ENCODE measurements around the gene MECP2.
A peak's percentile ranks its signal among the peaks of the same experiment; 100 is the strongest.

Gene MECP2

GRCh38 chrX:154048398-154048797 is 49.1 kb downstream of the MECP2 start:
- TF ChIP-seq, protein P1, sequence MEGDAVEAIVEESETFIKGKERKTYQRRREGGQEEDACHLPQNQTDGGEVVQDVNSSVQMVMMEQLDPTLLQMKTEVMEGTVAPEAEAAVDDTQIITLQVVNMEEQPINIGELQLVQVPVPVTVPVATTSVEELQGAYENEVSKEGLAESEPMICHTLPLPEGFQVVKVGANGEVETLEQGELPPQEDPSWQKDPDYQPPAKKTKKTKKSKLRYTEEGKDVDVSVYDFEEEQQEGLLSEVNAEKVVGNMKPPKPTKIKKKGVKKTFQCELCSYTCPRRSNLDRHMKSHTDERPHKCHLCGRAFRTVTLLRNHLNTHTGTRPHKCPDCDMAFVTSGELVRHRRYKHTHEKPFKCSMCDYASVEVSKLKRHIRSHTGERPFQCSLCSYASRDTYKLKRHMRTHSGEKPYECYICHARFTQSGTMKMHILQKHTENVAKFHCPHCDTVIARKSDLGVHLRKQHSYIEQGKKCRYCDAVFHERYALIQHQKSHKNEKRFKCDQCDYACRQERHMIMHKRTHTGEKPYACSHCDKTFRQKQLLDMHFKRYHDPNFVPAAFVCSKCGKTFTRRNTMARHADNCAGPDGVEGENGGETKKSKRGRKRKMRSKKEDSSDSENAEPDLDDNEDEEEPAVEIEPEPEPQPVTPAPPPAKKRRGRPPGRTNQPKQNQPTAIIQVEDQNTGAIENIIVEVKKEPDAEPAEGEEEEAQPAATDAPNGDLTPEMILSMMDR (IDR thresholded peaks at IDR 0.05; ENCODE audit: low read depth, low read length), result no peak
- H3K4me3 ChIP-seq (replicated peaks in 1 of 2; ENCODE audit: low read depth in 2 of 2, low read length in 2 of 2), result no peak overlapping the region
- no peak for DNase-seq (ENCODE audit: low read depth in 2 of 2)

DNA sequence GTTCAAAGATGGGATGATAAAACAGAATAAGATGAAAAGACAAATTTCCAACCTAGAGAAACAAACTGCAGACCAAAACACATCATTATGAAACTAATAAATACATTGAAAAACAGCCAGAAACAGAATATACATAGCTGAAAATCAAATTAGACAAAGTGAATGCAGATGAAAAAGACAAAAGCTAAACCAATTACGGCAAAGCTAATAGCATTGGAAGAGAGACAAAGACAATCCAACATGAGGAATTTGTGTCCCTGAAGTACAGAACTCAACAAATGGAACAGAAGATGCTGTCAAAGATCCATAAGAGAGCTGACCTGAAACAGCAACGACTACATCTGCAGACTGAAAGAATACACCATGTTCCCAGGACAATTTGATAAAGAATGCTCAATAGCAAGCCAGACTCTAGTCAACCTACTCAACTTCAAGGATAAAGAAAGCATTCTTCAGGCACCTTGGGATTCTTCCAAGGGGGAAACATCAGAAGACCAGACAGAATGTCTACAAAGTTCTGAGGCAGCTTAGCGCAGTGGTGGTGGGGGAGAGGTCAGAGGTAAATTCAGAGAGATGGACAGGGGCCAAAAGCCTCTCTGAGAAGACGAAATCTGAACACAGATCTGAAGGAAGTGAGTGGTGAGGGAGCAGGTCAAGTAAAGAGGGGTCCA is 50.4 kb downstream of the MECP2 start:
- no peak overlapping the region for H3K4me3 ChIP-seq (replicated peaks in 1 of 2; ENCODE audit: low read depth in 2 of 2, low read length in 2 of 2)
- TF ChIP-seq, protein P1 (IDR thresholded peaks at IDR 0.05; ENCODE audit: low read depth, low read length), result no peak
- peak in 1 of 2 donors; percentile 64 for DNase-seq (ENCODE audit: low read depth in 2 of 2)

- TF ChIP-seq, protein P1 (IDR thresholded peaks at IDR 0.05; ENCODE audit: low read depth, low read length), result no peak
- H3K4me3 ChIP-seq (replicated peaks in 1 of 2; ENCODE audit: low read depth in 2 of 2, low read length in 2 of 2), result no peak overlapping the region
- DNase-seq (ENCODE audit: low read depth in 2 of 2), result peak; percentile 78 to 96
Observed at GRCh38 chrX:154046031-154046781, 51.3 kb downstream of the MECP2 start.

DNA sequence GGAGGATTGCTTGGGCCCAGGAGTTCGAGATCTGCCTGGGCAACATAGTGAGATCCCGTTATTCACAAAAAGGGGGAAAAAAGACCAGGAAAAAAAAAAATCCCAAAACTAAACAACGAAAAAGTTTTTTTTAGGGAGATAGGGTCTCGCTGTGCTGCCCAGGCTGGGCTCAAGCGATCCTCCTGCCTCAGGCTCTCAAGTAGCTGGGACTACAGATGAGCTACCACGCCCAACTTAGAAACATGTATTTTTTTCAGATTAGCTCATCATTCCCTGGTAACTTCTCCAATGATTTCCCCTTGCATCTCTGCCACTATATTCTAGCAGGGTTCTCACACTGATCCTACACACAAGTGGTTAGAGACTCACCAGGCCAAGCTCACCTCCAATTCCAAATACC is 53.4 kb downstream of the MECP2 start:
- H3K4me3 ChIP-seq (replicated peaks in 1 of 2; ENCODE audit: low read depth in 2 of 2, low read length in 2 of 2), result no peak overlapping the region
- TF ChIP-seq, protein P1 (IDR thresholded peaks at IDR 0.05; ENCODE audit: low read depth, low read length), result no peak
- DNase-seq (ENCODE audit: low read depth in 2 of 2), result no peak

- H3K4me3 ChIP-seq (replicated peaks in 1 of 2; ENCODE audit: low read depth in 2 of 2, low read length in 2 of 2), result no peak overlapping the region
- peak; percentile 81 to 88 for DNase-seq (ENCODE audit: low read depth in 2 of 2)
- TF ChIP-seq, protein P1 (IDR thresholded peaks at IDR 0.05; ENCODE audit: low read depth, low read length), result no peak
Observed at GRCh38 chrX:154043003-154043763, 54.3 kb downstream of the MECP2 start.

DNA sequence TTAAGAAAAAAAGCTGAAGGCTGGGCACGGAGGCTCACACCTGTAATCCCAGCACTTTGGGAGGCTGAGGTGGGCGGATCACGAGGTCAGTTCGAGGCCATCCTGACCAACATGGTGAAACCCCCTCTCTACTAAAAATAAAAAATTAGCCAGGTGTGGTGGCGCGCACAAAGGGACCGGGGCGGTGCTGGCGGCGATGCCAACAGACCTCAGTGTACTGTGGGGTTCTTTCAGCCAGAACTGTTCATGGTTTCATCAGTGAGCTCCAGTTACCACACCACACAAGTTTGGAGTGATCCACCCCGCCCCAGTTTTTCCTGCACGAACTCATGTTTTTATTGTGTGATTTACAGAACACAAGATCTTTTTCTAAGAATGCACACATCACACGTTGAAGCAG is 56.7 kb downstream of the MECP2 start:
- TF ChIP-seq, protein P1 (IDR thresholded peaks at IDR 0.05; ENCODE audit: low read depth, low read length), result no peak
- no peak for DNase-seq (ENCODE audit: low read depth in 2 of 2)
- H3K4me3 ChIP-seq (replicated peaks in 1 of 2; ENCODE audit: low read depth in 2 of 2, low read length in 2 of 2), result no peak overlapping the region
